SU-DHL-6 (cell line): Measurements from ENCODE around the gene SUSD6.

Experiments used
- EZH2phosphoT487 ChIP-seq: fragments of 200-600 bp; sonication (generic), shearing (Covaris generic); conservative IDR thresholded peaks from 2 replicates; pipeline ENCODE4 v1.6.1; 2018; ENCODE audit warnings: mild to moderate bottlenecking, antibody characterized with exemption, low read length, moderate library complexity, mixed read lengths
- TF ChIP-seq, protein P1 (sequence below): fragments of 200-600 bp; sonication (generic); IDR thresholded peaks from one replicate; pipeline ENCODE4 v1.5.1; 2017; ENCODE audit warnings: antibody characterized with exemption, mild to moderate bottlenecking, low read length, moderate library complexity; ENCODE audit not compliant: insufficient read depth, poor library complexity, severe bottlenecking

DNA sequence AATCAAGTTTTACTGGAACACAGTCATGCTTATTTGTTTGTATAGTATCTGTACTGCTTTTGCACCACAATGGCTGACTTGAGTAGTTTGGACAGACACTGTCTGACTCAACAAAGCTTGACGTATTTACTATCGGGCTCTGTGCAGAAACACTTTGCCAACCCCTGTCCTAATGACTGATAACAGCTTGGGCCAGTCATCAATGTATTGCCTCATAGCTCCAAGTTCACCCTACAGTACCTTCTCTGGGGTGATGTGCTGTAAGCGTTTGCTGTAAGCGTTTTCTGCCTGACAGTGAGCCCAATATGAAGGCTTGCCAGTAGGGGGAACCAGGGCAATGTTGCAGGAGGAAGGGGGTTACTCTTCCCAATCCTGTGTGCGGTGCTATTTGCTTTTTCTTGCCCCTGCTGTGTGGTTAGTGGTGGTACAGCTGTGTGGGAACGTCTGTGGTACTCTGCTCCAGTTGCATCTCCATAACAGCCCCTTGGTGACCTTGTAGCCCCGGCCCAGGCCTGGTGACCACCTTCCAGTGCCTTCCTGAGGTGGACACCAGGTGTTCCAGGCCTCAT, 31.3 kb upstream of the SUSD6 start:
- TF ChIP-seq, protein P1, sequence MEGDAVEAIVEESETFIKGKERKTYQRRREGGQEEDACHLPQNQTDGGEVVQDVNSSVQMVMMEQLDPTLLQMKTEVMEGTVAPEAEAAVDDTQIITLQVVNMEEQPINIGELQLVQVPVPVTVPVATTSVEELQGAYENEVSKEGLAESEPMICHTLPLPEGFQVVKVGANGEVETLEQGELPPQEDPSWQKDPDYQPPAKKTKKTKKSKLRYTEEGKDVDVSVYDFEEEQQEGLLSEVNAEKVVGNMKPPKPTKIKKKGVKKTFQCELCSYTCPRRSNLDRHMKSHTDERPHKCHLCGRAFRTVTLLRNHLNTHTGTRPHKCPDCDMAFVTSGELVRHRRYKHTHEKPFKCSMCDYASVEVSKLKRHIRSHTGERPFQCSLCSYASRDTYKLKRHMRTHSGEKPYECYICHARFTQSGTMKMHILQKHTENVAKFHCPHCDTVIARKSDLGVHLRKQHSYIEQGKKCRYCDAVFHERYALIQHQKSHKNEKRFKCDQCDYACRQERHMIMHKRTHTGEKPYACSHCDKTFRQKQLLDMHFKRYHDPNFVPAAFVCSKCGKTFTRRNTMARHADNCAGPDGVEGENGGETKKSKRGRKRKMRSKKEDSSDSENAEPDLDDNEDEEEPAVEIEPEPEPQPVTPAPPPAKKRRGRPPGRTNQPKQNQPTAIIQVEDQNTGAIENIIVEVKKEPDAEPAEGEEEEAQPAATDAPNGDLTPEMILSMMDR: peak; percentile 53
- no peak for TF ChIP-seq EZH2phosphoT487
